Amygdala (tissue), 56 donors: ENCODE results near the gene CMSS1.
"Not testable (repeated sequence)": the region's sequence is repeated elsewhere in the genome, so short reads cannot be mapped to it uniquely, and the experiment has no call there.

Source experiments
- DNase-seq, 56 donors: peaks; one replicate each; lab custom pipeline; 2025; lab: John Stamatoyannopoulos, UW

CMSS1 gene

GRCh38 chr3:100197876-100198275, 380.2 kb downstream of the CMSS1 start:
- no peak for DNase-seq

GRCh38 chr3:100198579-100199269, 381.1 kb downstream of the CMSS1 start:
- no peak for DNase-seq

GRCh38 chr3:100205171-100205570, 387.5 kb downstream of the CMSS1 start:
- no peak for DNase-seq

GRCh38 chr3:100206687-100207086, 389.0 kb downstream of the CMSS1 start:
- DNase-seq: no peak

- no peak for DNase-seq
Measured at GRCh38 chr3:100207886-100208285, 390.2 kb downstream of the CMSS1 start.

GRCh38 chr3:100209169-100209568, 391.5 kb downstream of the CMSS1 start:
- DNase-seq: no peak

- no peak for DNase-seq
Measured at GRCh38 chr3:100209948-100210771, 392.5 kb downstream of the CMSS1 start.

- DNase-seq: peak in 1 of 56 donors; percentile 24
Measured at GRCh38 chr3:100210772-100211135, 393.1 kb downstream of the CMSS1 start.

- no peak for DNase-seq
Measured at GRCh38 chr3:100213891-100214573, 396.4 kb downstream of the CMSS1 start.

- DNase-seq: no peak
Measured at GRCh38 chr3:100214574-100214964, 396.9 kb downstream of the CMSS1 start.

- DNase-seq: no peak
Measured at GRCh38 chr3:100216713-100217112, 399.1 kb downstream of the CMSS1 start.

- DNase-seq: no peak
Measured at GRCh38 chr3:100221159-100221558, 403.5 kb downstream of the CMSS1 start.

- DNase-seq: no peak
Measured at GRCh38 chr3:100225193-100225592, 407.5 kb downstream of the CMSS1 start.

GRCh38 chr3:100225883-100226282, 408.2 kb downstream of the CMSS1 start:
- DNase-seq: no peak

- no peak for DNase-seq
Measured at GRCh38 chr3:100226712-100227429, 409.2 kb downstream of the CMSS1 start.

GRCh38 chr3:100227511-100227921, 409.9 kb downstream of the CMSS1 start:
- no peak for DNase-seq

GRCh38 chr3:100228247-100228646, 410.6 kb downstream of the CMSS1 start:
- no peak for DNase-seq

GRCh38 chr3:100229188-100229587, 411.5 kb downstream of the CMSS1 start:
- DNase-seq: not testable (repeated sequence)

GRCh38 chr3:100230710-100231109, 413.0 kb downstream of the CMSS1 start:
- DNase-seq: no peak
